Measurements from ENCODE around the gene MSS51.

GRCh38 chr10:73398024-73398423, 35.3 kb downstream of the MSS51 start:
- TF ChIP-seq CTCF (IDR thresholded peaks at IDR 0.05) (no peak), POLR2AphosphoS5 (IDR thresholded peaks at IDR 0.05) (no peak), POLR2A (IDR thresholded peaks at IDR 0.05) (no peak), EP300 (IDR thresholded peaks at IDR 0.05) (no peak)
